ENCODE measurements around the gene FHAD1. TPM values are rescaled to one million over a fixed set of nuclear protein-coding genes. Genes with fewer than 3 reads are reported as not detected.
A peak's percentile ranks its signal among the peaks of the same experiment; 100 is the strongest.

FHAD1 gene
- polyA plus RNA-seq, 3 donors = 0.67 to 0.69 TPM; not detected in 1

DNA sequence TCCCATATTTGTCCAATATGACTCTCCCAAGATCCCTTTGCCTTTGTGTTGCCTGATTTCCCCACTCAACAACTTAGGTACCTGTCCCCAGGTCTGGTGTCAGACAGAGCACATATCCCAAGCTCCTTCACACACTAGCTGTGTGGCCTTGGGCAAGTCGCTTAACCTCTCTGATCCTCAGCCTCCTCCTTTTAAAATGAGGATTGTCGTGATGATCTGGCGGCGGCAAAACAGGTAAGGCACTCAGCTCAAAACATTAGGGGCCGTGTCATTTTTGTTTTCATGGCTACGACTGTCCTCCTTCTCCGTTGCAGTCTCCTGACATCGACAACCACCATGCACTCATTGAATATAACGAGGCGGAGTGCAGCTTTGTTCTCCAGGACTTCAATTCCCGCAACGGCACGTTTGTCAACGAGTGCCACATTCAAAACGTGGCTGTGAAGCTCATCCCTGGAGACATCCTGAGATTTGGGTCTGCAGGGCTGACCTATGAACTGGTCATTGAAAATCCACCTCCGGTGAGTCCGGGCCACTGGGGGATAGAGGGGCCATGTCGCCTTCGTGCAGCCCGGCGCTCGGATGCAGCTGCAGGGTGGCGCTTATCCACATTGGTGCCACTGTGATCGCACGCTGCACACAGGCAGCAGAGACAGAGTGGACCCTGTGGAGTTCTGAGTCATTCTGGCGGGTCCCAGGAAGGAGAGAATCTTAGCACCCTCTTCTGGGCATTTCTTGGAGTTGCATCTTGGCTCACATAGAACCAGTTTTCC, 25.2 kb downstream of the FHAD1 start:
- H2AFZ ChIP-seq (ENCODE audit: insufficient read depth, low read depth, low read length, poor library complexity, severe bottlenecking) = no peak overlapping the region
- H3K4me2 ChIP-seq (replicated peaks; ENCODE audit: extremely low read depth, low read length, poor library complexity, severe bottlenecking) = peak overlapping the region; percentile 37
- no peaks in the 10 kb centered on the region for H3K9me3 ChIP-seq (replicated peaks in 1 of 2; ENCODE audit: control insufficient read depth in 1 of 2, insufficient read depth in 1 of 2, low read length in 2 of 2)
- H3K27me3 Mint-ChIP-seq (ENCODE audit: low read depth in 3 of 3) = peaks cover 2 to 3% (median 3%) of the 10 kb centered on the region in 3 donors
- DNase-seq = peak; percentile 71 to 86 (median 83)
- H3K27ac Mint-ChIP-seq = no peak overlapping the region
- H3K27ac ChIP-seq (ENCODE audit: low read depth in 1 of 2, low read length in 2 of 2) = no peak overlapping the region
- no peaks in the 10 kb centered on the region for H3K36me3 ChIP-seq (replicated peaks in 1 of 2; ENCODE audit: control insufficient read depth in 1 of 2, insufficient read depth in 2 of 2, low read length in 2 of 2)
- intact Hi-C loops (cut with micrococcal nuclease) = loop anchor here (2.0 to 5.0 kb wide), 3 partner anchors 119 to 143 kb away; partner anchors contain the start of gene TMEM51 (in 2 of the 2)
- H3K36me3 Mint-ChIP-seq = no peaks in the 10 kb centered on the region
- no peak overlapping the region for H3K4me3 ChIP-seq (replicated peaks in 1 of 3; ENCODE audit: low read depth in 2 of 3, low read length in 3 of 3)
- no peaks in the 10 kb centered on the region for H3K9me3 Mint-ChIP-seq
- no peak overlapping the region for H3K9ac ChIP-seq (ENCODE audit: insufficient read depth, low read length, poor library complexity, severe bottlenecking)
- H3K4me3 Mint-ChIP-seq = peak overlapping the region in 1 of 2 donors; percentile 78
- H3K79me2 ChIP-seq (ENCODE audit: insufficient read depth, low read length) = no peaks in the 10 kb centered on the region
- peaks cover 21 to 22% of the 10 kb centered on the region in 2 donors for H3K4me1 ChIP-seq (ENCODE audit: control insufficient read depth in 1 of 2, insufficient read depth in 2 of 2, low read length in 2 of 2)
- 42% methylated on average over 26 of the region's 26 CpGs for WGBS (ENCODE audit: insufficient coverage)
- no peaks in the 10 kb centered on the region for H3K27me3 ChIP-seq (ENCODE audit: control insufficient read depth in 2 of 2, insufficient read depth in 2 of 2, low read length in 2 of 2)
- no peaks in the 10 kb centered on the region for H4K20me1 ChIP-seq (ENCODE audit: insufficient read depth, low read length)
- H3K4me1 Mint-ChIP-seq = peaks cover 21% of the 10 kb centered on the region
- TF ChIP-seq CTCF (IDR thresholded peaks at IDR 0.05) = peak; percentile 79

GRCh38 chr1:15272782-15273127, 25.7 kb downstream of the FHAD1 start:
- Histone ChIP-seq H2AFZ (ENCODE audit: insufficient read depth, low read depth, low read length, poor library complexity, severe bottlenecking) (no peak overlapping the region), H3K79me2 (ENCODE audit: insufficient read depth, low read length) (no peaks in the 10 kb centered on the region), H3K4me3 (replicated peaks in 1 of 3; ENCODE audit: low read depth in 2 of 3, low read length in 3 of 3) (no peak overlapping the region), H3K9ac (ENCODE audit: insufficient read depth, low read length, poor library complexity, severe bottlenecking) (no peak overlapping the region), H3K36me3 (replicated peaks in 1 of 2; ENCODE audit: control insufficient read depth in 1 of 2, insufficient read depth in 2 of 2, low read length in 2 of 2) (no peaks in the 10 kb centered on the region), H3K4me1 (ENCODE audit: control insufficient read depth in 1 of 2, insufficient read depth in 2 of 2, low read length in 2 of 2) (peaks cover 21 to 25% of the 10 kb centered on the region in 2 donors), H3K27me3 (ENCODE audit: control insufficient read depth in 2 of 2, insufficient read depth in 2 of 2, low read length in 2 of 2) (no peaks in the 10 kb centered on the region), H3K9me3 (replicated peaks in 1 of 2; ENCODE audit: control insufficient read depth in 1 of 2, insufficient read depth in 1 of 2, low read length in 2 of 2) (no peaks in the 10 kb centered on the region), H4K20me1 (ENCODE audit: insufficient read depth, low read length) (no peaks in the 10 kb centered on the region), H3K27ac (ENCODE audit: low read depth in 1 of 2, low read length in 2 of 2) (no peak overlapping the region), H3K4me2 (replicated peaks; ENCODE audit: extremely low read depth, low read length, poor library complexity, severe bottlenecking) (peak overlapping the region; percentile 37)
- intact Hi-C loops (cut with micrococcal nuclease) = loop anchor here (2.0 to 5.0 kb wide), 3 partner anchors 120 to 144 kb away; partner anchors contain the start of gene TMEM51 (in 2 of the 2)
- no peaks in the 10 kb centered on the region for H3K36me3 Mint-ChIP-seq
- 30% methylated on average over 4 of the region's 7 CpGs for WGBS (ENCODE audit: insufficient coverage)
- no peaks in the 10 kb centered on the region for H3K9me3 Mint-ChIP-seq
- no peak overlapping the region for H3K27ac Mint-ChIP-seq
- peaks cover 2 to 3% (median 3%) of the 10 kb centered on the region in 3 donors for H3K27me3 Mint-ChIP-seq (ENCODE audit: low read depth in 3 of 3)
- no peak overlapping the region for H3K4me3 Mint-ChIP-seq
- H3K4me1 Mint-ChIP-seq = peaks cover 25% of the 10 kb centered on the region
- peak; percentile 55 for TF ChIP-seq CTCF (IDR thresholded peaks at IDR 0.05)
- DNase-seq = no peak
